ENCODE data around the gene ZNF397.

GRCh38 chr18:35282353-35282752, 41.5 kb downstream of the ZNF397 start:
- no peak for TF ChIP-seq ZNF589 (CRISPR knock-in tag; conservative IDR thresholded peaks at IDR 0.05)
- TF ChIP-seq THYN1 (CRISPR knock-in tag; IDR thresholded peaks at IDR 0.05; ENCODE audit: borderline replicate concordance, low read depth), result no peak
- no peak for TF ChIP-seq HMGXB4 (CRISPR knock-in tag; IDR thresholded peaks at IDR 0.05; ENCODE audit: borderline replicate concordance in 1 of 2, low read depth in 1 of 2)
- no peak for TF ChIP-seq ZBED4 (CRISPR knock-in tag; IDR thresholded peaks at IDR 0.05; ENCODE audit: borderline replicate concordance)
- TF ChIP-seq SIN3B (IDR thresholded peaks at IDR 0.05; ENCODE audit: low read length), result no peak
- TF ChIP-seq ZNF724P (CRISPR knock-in tag; IDR thresholded peaks at IDR 0.05; ENCODE audit: borderline replicate concordance), result no peak
- no peak for TF ChIP-seq ZNF225 (CRISPR knock-in tag; IDR thresholded peaks at IDR 0.05)
- TF ChIP-seq CEBPZ (IDR thresholded peaks at IDR 0.05; ENCODE audit: low read length), result no peak

All from HepG2 (cell line).